H1 (cell line): ENCODE results near the gene CIRBP. TPM values are rescaled to one million over a fixed set of nuclear protein-coding genes. Genes with fewer than 3 reads are reported as not detected.
A peak's percentile ranks its signal among the peaks of the same experiment; 100 is the strongest.

Experiments used
- CTCF ChIA-PET: fragments of 300-600 bp; sonication (Branson Sonifier 250); formaldehyde crosslinking; loops from one replicate; lab custom pipeline; 2021; ENCODE audit not compliant: partially characterized antibody; lab: Charles Lee
- POLR2A ChIA-PET: fragments of 300-600 bp; sonication (Branson Sonifier 250); formaldehyde crosslinking; loops from one replicate; lab custom pipeline; 2021; ENCODE audit warnings: inconsistent platforms; ENCODE audit not compliant: partially characterized antibody; lab: Charles Lee
- DNase-seq, 2 experiments: peaks; one replicate each; pipeline versions ENCODE4 v3.0.0 to v3.0.0-alpha.2; 2010 to 2022; ENCODE audit warnings: low spot score in 2 of 2, low read depth in 1 of 2, mixed read lengths in 1 of 2
- FAIRE-seq: peaks from 2 replicates; lab custom pipeline; 2011; peaks lifted over from hg19 to GRCh38; lab: Jason Lieb, UNC
- H2AFZ ChIP-seq: 2 replicates; pipeline ENCODE4 v1.8.1; 2012; ENCODE audit warnings: low read length, inconsistent platforms
- H2AK5ac ChIP-seq: 2 replicates; pipeline ENCODE4 v1.6.1; 2013; ENCODE audit warnings: low read depth, low read length
- H2BK120ac ChIP-seq: replicated peaks from 2 replicates; pipeline ENCODE3; 2013; ENCODE audit warnings: low read depth, low read length, inconsistent platforms
- H2BK12ac ChIP-seq: 2 replicates; pipeline ENCODE4 v1.6.1; 2013; ENCODE audit warnings: low read depth, low read length
- H2BK15ac ChIP-seq: 2 replicates; pipeline ENCODE4 v1.6.1; 2013; ENCODE audit warnings: low read length
- H2BK20ac ChIP-seq: 2 replicates; pipeline ENCODE4 v1.6.1; 2013; ENCODE audit warnings: low read length
- H2BK5ac ChIP-seq: 2 replicates; pipeline ENCODE4 v1.6.1; 2013; ENCODE audit warnings: low read depth, low read length
- H3K14ac ChIP-seq: 2 replicates; pipeline ENCODE4 v1.6.1; 2013; ENCODE audit warnings: inconsistent platforms; ENCODE audit not compliant: insufficient read length
- H3K18ac ChIP-seq: 2 replicates; pipeline ENCODE4 v1.6.1; 2013; ENCODE audit warnings: low read length; ENCODE audit errors: extremely low read depth
- H3K23ac ChIP-seq: 2 replicates; pipeline ENCODE4 v1.6.1; 2013; ENCODE audit warnings: inconsistent platforms; ENCODE audit not compliant: insufficient read length
- H3K23me2 ChIP-seq: 2 replicates; pipeline ENCODE4 v1.6.1; 2013; ENCODE audit warnings: low read depth, low read length
- H3K27ac ChIP-seq: 2 replicates; pipeline ENCODE4 v1.6.1; 2011; ENCODE audit warnings: low read depth, low read length, inconsistent platforms
- H3K27me3 ChIP-seq, 4 experiments: replicated peaks in 1 of 4; 1 replicate in 1 of 4; 2 replicates in 3 of 4; pipeline versions ENCODE4 v1.6.1 to v1.8.1; 2011 to 2013; ENCODE audit warnings: low read length in 3 of 4, mild to moderate bottlenecking in 3 of 4, inconsistent platforms in 2 of 4, mixed read lengths in 2 of 4, moderate library complexity in 1 of 4; ENCODE audit not compliant: control insufficient read depth in 3 of 4, insufficient read depth in 3 of 4; ENCODE audit errors: extremely low read depth in 1 of 4
- H3K36me3 ChIP-seq, 4 experiments: 2 replicates each; pipeline versions ENCODE4 v1.6.1 to v1.8.1; 2011 to 2013; ENCODE audit warnings: mild to moderate bottlenecking in 4 of 4, low read length in 3 of 4, moderate library complexity in 2 of 4, control low read depth in 1 of 4, inconsistent platforms in 1 of 4; ENCODE audit not compliant: insufficient read depth in 4 of 4, control insufficient read depth in 2 of 4
- H3K4ac ChIP-seq: replicated peaks from 2 replicates; pipeline ENCODE3; 2013; ENCODE audit warnings: low read length, low read depth, mixed read lengths, inconsistent platforms; ENCODE audit not compliant: insufficient read length
- H3K4me1 ChIP-seq, 4 experiments: replicated peaks in 1 of 4; 1 replicate in 1 of 4; 2 replicates in 3 of 4; pipeline versions ENCODE4 v1.6.1 to v1.8.1; 2011 to 2013; ENCODE audit warnings: low read length in 3 of 4, inconsistent platforms in 2 of 4, mixed read lengths in 1 of 4; ENCODE audit not compliant: insufficient read depth in 4 of 4, control insufficient read depth in 3 of 4
- H3K4me2 ChIP-seq, 2 experiments: 2 replicates each; pipeline versions ENCODE4 v1.6.1 to v1.8.1; 2011 to 2013; ENCODE audit warnings: low read depth in 2 of 2, low read length in 2 of 2, control low read depth in 1 of 2, inconsistent platforms in 1 of 2, mild to moderate bottlenecking in 1 of 2; ENCODE audit not compliant: insufficient read depth in 1 of 2
- H3K4me3 ChIP-seq, 4 experiments: fragments of 200-600, 300-600 bp in 1 of 4; sonication (generic), shearing (Covaris generic), sonication (Bioruptor Twin) in 1 of 4; 2 replicates each; pipeline versions ENCODE4 v1.5.1 to v1.8.1; 2011 to 2016; ENCODE audit warnings: low read length in 4 of 4, low read depth in 3 of 4, control low read depth in 2 of 4, inconsistent platforms in 2 of 4, mild to moderate bottlenecking in 2 of 4, mixed read lengths in 1 of 4, moderate library complexity in 1 of 4; ENCODE audit not compliant: insufficient read depth in 2 of 4; ENCODE audit errors: extremely low read depth in 1 of 4
- H3K56ac ChIP-seq: replicated peaks from 2 replicates; pipeline ENCODE3; 2013; ENCODE audit warnings: low read depth, mild to moderate bottlenecking, mixed read lengths, low read length, inconsistent platforms; ENCODE audit not compliant: insufficient read length
- H3K79me1 ChIP-seq: 2 replicates; pipeline ENCODE4 v1.6.1; 2013; ENCODE audit warnings: low read depth, low read length, control low read depth
- H3K79me2 ChIP-seq, 2 experiments: 2 replicates each; pipeline versions ENCODE4 v1.6.1 to v1.8.1; 2012 to 2013; ENCODE audit warnings: low read length in 2 of 2, mild to moderate bottlenecking in 2 of 2, inconsistent platforms in 1 of 2; ENCODE audit not compliant: insufficient read depth in 2 of 2, control insufficient read depth in 1 of 2
- H3K9ac ChIP-seq, 4 experiments: replicated peaks in 1 of 4; 1 replicate in 1 of 4; 2 replicates in 3 of 4; pipeline versions ENCODE4 v1.6.1 to v1.8.1; 2011 to 2013; ENCODE audit warnings: low read depth in 3 of 4, low read length in 3 of 4, control low read depth in 2 of 4, mild to moderate bottlenecking in 2 of 4, moderate library complexity in 2 of 4, inconsistent platforms in 1 of 4; ENCODE audit errors: extremely low read depth in 1 of 4
- H3K9me3 ChIP-seq, 2 experiments: 2 replicates each; pipeline versions ENCODE4 v1.6.1 to v1.8.1; 2012 to 2013; ENCODE audit warnings: mild to moderate bottlenecking in 2 of 2, moderate library complexity in 2 of 2, control low read depth in 1 of 2, inconsistent platforms in 1 of 2, low read depth in 1 of 2, low read length in 1 of 2, mixed read lengths in 1 of 2; ENCODE audit not compliant: insufficient read depth in 2 of 2
- H4K20me1 ChIP-seq, 2 experiments: replicated peaks in 1 of 2; 2 replicates each; pipeline versions ENCODE3 to v1.8.1; 2011 to 2013; ENCODE audit warnings: inconsistent platforms in 2 of 2, low read length in 2 of 2, mild to moderate bottlenecking in 1 of 2; ENCODE audit not compliant: insufficient read depth in 2 of 2, control insufficient read depth in 1 of 2
- H4K5ac ChIP-seq: 2 replicates; pipeline ENCODE4 v1.6.1; 2013; ENCODE audit warnings: low read length, low read depth, mixed read lengths, inconsistent platforms; ENCODE audit not compliant: insufficient read length
- H4K8ac ChIP-seq: 2 replicates; pipeline ENCODE4 v1.8.0; 2013; ENCODE audit warnings: mild to moderate bottlenecking, moderate library complexity, low read length, inconsistent platforms; ENCODE audit not compliant: insufficient read depth; ENCODE audit errors: extremely low read depth
- H4K91ac ChIP-seq: replicated peaks from 2 replicates; pipeline ENCODE3; 2013; ENCODE audit warnings: low read length, mixed read lengths, inconsistent platforms; ENCODE audit not compliant: insufficient read length
- BACH1 ChIP-seq: IDR thresholded peaks from 2 replicates; pipeline ENCODE4 v1.6.1; 2012; ENCODE audit warnings: low read length, improper control_type of control experiment
- CBX5 ChIP-seq: fragments of 300-800, 300-1000 bp; sonication (generic); IDR thresholded peaks from 2 replicates; pipeline ENCODE4 v1.7.1; 2016; ENCODE audit warnings: antibody characterized with exemption, low read length, low read depth
- CREB1 ChIP-seq: IDR thresholded peaks from 2 replicates; pipeline ENCODE4 v1.6.1; 2012; ENCODE audit warnings: inconsistent platforms
- CTCF ChIP-seq, 3 experiments: IDR thresholded peaks; 1 replicate in 2 of 3; 2 replicates in 1 of 3; pipeline versions ENCODE4 v1.5.1 to v1.6.1; 2011; ENCODE audit warnings: low read length in 3 of 3, mild to moderate bottlenecking in 3 of 3, inconsistent platforms in 2 of 3, low read depth in 1 of 3, moderate library complexity in 1 of 3; ENCODE audit not compliant: insufficient read depth in 1 of 3; ENCODE audit errors: control extremely low read depth in 1 of 3
- EGR1 ChIP-seq: IDR thresholded peaks from 2 replicates; pipeline ENCODE4 v1.6.1; 2011; ENCODE audit warnings: low read depth, low read length, borderline replicate concordance
- KDM1A ChIP-seq: fragments of 200-600, 300-600 bp; sonication (generic); IDR thresholded peaks from 2 replicates; pipeline ENCODE4 v1.7.1; 2016; ENCODE audit warnings: mild to moderate bottlenecking, low read length, borderline replicate concordance
- KDM5A ChIP-seq: fragments of 200-600 bp; IDR thresholded peaks from 2 replicates; pipeline ENCODE4 v1.7.1; 2012; ENCODE audit warnings: mild to moderate bottlenecking, low read length, inconsistent platforms, mixed read lengths
- RAD21 ChIP-seq, 2 experiments: IDR thresholded peaks in 1 of 2; conservative IDR thresholded peaks in 1 of 2; 2 replicates each; pipeline ENCODE4 v1.6.1; 2011; ENCODE audit warnings: low read depth in 2 of 2, low read length in 2 of 2, improper control_type of control experiment in 1 of 2, inconsistent platforms in 1 of 2, mild to moderate bottlenecking in 1 of 2, moderate library complexity in 1 of 2
- RFX5 ChIP-seq: IDR thresholded peaks from 2 replicates; pipeline ENCODE4 v1.6.1; 2011; ENCODE audit warnings: low read depth, low read length, improper control_type of control experiment, borderline replicate concordance
- WGBS, 2 experiments: shearing (Covaris generic) in 1 of 2; methylation state at CpG; one replicate each; pipeline versions ENCODE4 v1.1.6 to v1.1.7; 2013 to 2015; ENCODE audit warnings: low lambda C conversion rate in 2 of 2, mixed read lengths in 2 of 2, inconsistent platforms in 1 of 2, low coverage in 1 of 2, missing lambda C conversion rate in 1 of 2; ENCODE audit not compliant: insufficient replicate concordance in 2 of 2, insufficient coverage in 1 of 2, insufficient read length in 1 of 2; ENCODE audit errors: extremely low coverage in 1 of 2, missing lambda C conversion rate in 1 of 2; 5-methylcytosine and 5-hydroxymethylcytosine counted together
- polyA plus RNA-seq, 7 experiments: library from polyadenylated mRNA; depleted of rRNA in 3 of 7; stranded (reverse) in 5 of 7; unstranded in 2 of 7; fragments of >200 nt in 5 of 7; fragments of 200-250 nt in 2 of 7; gene quantifications; 1 replicate in 5 of 7; 2 replicates in 1 of 7; 4 replicates in 1 of 7; pipeline versions ENCODE4 v1.2.1 to v1.2.3, GENCODE V29; 2011 to 2013; ENCODE audit warnings: missing spikeins in 2 of 7, mixed read lengths in 2 of 7
- total RNA-seq: library from RNA; stranded (reverse); fragmentation: NEBNext Ultra II Directional; extraction: Animal tissue kit (Norgen Biotek cat#: 25700); gene quantifications from 2 replicates; pipeline ENCODE4 v1.2.1, GENCODE V29; 2021

Gene CIRBP
- total and polyA plus RNA-seq, 2 of the 8 experiments (the other 6 are each of a cell fraction or from before 2014, with no cell fraction given), result 175 to 199 TPM

GRCh38 chr19:1266916-1267476 is 2.1 kb upstream of the CIRBP start:
- Histone ChIP-seq H3K4me2 (peak overlapping the region; percentile 82 to 83), H3K4ac (peak overlapping the region; percentile 78), H3K27ac (no peak overlapping the region), H3K4me1 (peaks cover 4 to 59% (median 43%) of the 10 kb centered on the region in 4 experiments), H4K8ac (peak overlapping the region; percentile 4), H3K79me1 (peaks cover 5% of the 10 kb centered on the region; the same call in 1 of the 2 replicates), H3K23me2 (peaks cover 25% of the 10 kb centered on the region; the same call in 1 of the 2 replicates), H2BK20ac (no peak overlapping the region), H3K14ac (no peak overlapping the region), H3K79me2 (peaks cover 5 to 24% of the 10 kb centered on the region in 2 experiments), H4K5ac (no peak overlapping the region), H4K20me1 (peaks cover 5 to 15% of the 10 kb centered on the region in 2 experiments), H3K56ac (no peak overlapping the region), H2AK5ac (no peak overlapping the region), H4K91ac (no peak overlapping the region), H2BK15ac (no peak overlapping the region), H3K9ac (no peak overlapping the region; a peak in 2 of 7 replicates), H3K9me3 (no peaks in the 10 kb centered on the region), H2BK5ac (no peak overlapping the region), H2BK12ac (0 out of 2 replicates have a peak overlapping the region, but pooled peaks have one; percentile 19), H3K23ac (no peak overlapping the region), H3K27me3 (peaks cover 0 to 10% (median 5%) of the 10 kb centered on the region in 4 experiments; a peak in 4 of 7 replicates), H3K36me3 (peaks cover 13 to 16% (median 16%) of the 10 kb centered on the region in 4 experiments), H3K18ac (peak overlapping the region; percentile 32; the same call in 1 of the 2 replicates), H2AFZ (no peak overlapping the region), H3K4me3 (peak overlapping the region; percentile 33 to 61 (median 42)), H2BK120ac (no peak overlapping the region)
- DNase-seq, result peak in 1 of 2 experiments; percentile 97
- 11% methylated on average over 15 of the region's 59 CpGs; no CpG with 5 or more reads in 1 of the 2 experiments for WGBS, 2 experiments
- CTCF ChIA-PET, result interaction anchor here (0.7 to 15.9 kb wide), 20 partner anchors 12 to 580 kb away, joined by 3 to 212 read pairs (median 3); partner anchors contain the start of genes ATP5F1D and CNN2
- FAIRE-seq, result no peak
- POLR2A ChIA-PET, result interaction anchor here (0.6 to 19.4 kb wide), 18 partner anchors 9 to 240 kb away, joined by 3 to 456 read pairs (median 4); partner anchors contain the start of genes ATP5F1D, CBARP, FAM174C and MIDN
- no peak for TF ChIP-seq CBX5
- TF ChIP-seq RFX5, result no peak
- TF ChIP-seq KDM5A, result no peak
- peak; percentile 66 for TF ChIP-seq CREB1
- peak; percentile 89 to 97 (median 96) for TF ChIP-seq CTCF (IDR thresholded peaks at IDR 0.05; ENCODE audit: control extremely low read depth in 1 of 3, insufficient read depth in 1 of 3, low read depth in 1 of 3, low read length in 3 of 3)
- TF ChIP-seq EGR1, result 0 out of 2 replicates have a peak, but pooled peaks have one; percentile 75
- TF ChIP-seq KDM1A, result peak; percentile 43; the same call in 1 of the 2 replicates
- peak; percentile 55 to 75 for TF ChIP-seq RAD21 (IDR thresholded peaks at IDR 0.05 in 1 of 2, conservative IDR thresholded peaks at IDR 0.05 in 1 of 2; ENCODE audit: low read depth in 2 of 2, low read length in 2 of 2)
- peak; percentile 81 for TF ChIP-seq BACH1
